ENCODE measurements around the gene CFAP206.
A peak's percentile ranks its signal among the peaks of the same experiment; 100 is the strongest.

The CFAP206 gene

DNA sequence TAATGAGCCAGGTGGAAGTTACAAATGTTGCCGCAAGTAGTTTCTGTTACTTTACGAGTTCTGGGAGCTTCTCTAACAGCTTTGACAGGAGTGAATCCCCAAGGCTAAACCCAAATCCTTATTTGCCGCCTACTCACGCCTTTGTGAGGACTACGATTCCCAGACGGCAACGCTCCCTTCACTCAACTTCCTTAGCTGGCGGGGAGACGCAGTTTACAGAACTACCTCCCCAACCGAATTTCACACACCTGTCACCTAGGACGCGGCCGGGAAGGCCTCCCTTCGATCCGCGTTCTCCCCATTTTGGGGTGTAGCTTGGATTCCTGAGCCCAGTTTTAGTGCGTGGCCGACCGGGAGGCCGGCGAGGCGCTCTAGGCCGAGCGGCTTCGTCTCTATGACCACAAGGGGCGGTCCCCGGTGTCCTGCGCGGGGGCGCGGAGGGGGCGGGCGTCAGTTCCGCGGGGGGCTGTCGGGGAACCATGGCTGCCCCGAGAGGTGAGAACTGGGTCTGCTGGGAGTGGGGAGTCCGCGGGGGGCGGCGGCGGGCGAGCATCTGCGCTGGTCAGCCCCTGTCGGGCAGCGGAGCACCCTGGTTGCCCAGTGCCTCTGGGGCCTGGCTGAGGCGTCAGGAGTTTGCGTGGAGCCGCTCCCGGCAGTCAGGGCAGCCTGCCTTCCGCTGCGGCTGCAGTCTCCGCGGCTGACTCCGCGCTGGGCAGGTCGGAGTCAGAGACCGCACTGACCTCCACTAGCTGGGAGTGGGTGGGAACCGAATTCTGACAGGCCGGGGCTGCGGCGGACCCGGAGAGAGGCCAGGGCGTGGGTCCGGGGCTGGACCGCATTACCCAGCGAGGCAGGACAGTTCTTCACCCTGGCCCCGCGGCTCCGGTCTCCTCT, 65.0 kb downstream of the CFAP206 start, which contains the start of gene SLC35A1 (continued):
- TF ChIP-seq, protein P1, sequence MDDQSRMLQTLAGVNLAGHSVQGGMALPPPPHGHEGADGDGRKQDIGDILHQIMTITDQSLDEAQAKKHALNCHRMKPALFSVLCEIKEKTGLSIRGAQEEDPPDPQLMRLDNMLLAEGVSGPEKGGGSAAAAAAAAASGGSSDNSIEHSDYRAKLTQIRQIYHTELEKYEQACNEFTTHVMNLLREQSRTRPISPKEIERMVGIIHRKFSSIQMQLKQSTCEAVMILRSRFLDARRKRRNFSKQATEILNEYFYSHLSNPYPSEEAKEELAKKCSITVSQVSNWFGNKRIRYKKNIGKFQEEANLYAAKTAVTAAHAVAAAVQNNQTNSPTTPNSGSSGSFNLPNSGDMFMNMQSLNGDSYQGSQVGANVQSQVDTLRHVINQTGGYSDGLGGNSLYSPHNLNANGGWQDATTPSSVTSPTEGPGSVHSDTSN (CRISPR knock-in tag; IDR thresholded peaks at IDR 0.05) = peak; percentile 94
- TF ChIP-seq, protein P2, sequence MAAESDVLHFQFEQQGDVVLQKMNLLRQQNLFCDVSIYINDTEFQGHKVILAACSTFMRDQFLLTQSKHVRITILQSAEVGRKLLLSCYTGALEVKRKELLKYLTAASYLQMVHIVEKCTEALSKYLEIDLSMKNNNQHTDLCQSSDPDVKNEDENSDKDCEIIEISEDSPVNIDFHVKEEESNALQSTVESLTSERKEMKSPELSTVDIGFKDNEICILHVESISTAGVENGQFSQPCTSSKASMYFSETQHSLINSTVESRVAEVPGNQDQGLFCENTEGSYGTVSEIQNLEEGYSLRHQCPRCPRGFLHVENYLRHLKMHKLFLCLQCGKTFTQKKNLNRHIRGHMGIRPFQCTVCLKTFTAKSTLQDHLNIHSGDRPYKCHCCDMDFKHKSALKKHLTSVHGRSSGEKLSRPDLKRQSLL (tag by site-specific recombination; IDR thresholded peaks at IDR 0.05) = peak; percentile 8; the same call in 1 of the 2 replicates
- TF ChIP-seq KLF17 (tag by site-specific recombination; IDR thresholded peaks at IDR 0.05) (peak; percentile 82), ZBTB49 (tag by site-specific recombination; IDR thresholded peaks at IDR 0.05; ENCODE audit: low read depth) (no peak), ZSCAN18 (tag by site-specific recombination; IDR thresholded peaks at IDR 0.05) (0 out of 2 replicates have a peak, but pooled peaks have one; percentile 55), ZNF280D (tag by site-specific recombination; IDR thresholded peaks at IDR 0.05) (0 out of 2 replicates have a peak, but pooled peaks have one; percentile 4), ZNF121 (tag by site-specific recombination; IDR thresholded peaks at IDR 0.05) (0 out of 2 replicates have a peak, but pooled peaks have one; percentile 50), ZNF302 (tag by site-specific recombination; IDR thresholded peaks at IDR 0.05; ENCODE audit: low read depth) (no peak), GLI4 (tag by site-specific recombination; IDR thresholded peaks at IDR 0.05) (peak; percentile 60; the same call in 1 of the 2 replicates)

DNA sequence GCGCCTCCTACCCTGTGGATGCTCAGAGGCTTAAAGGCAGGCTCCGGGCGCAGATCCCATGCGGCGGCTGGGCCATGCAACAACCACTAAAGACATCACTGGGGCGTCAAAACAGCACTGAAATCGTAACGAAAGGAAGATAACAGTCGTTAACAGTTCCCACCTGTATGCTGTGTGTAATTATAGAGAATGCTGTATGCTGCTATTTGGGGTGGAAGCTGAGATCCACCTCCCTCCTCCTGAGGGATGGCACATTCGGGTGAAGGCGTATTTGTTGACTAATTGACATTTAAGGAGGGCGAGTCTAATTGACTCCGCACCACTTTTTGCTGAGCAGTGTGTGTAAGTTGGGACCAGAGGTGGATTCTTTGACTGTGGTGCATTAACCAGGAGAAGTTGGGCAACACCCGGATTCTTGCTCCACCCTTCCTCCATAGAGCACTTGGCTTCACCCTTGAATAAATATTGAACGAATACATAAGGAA, 65.7 kb downstream of the CFAP206 start:
- POLR2A ChIA-PET = interaction anchor here (1.3 to 2.6 kb wide), 4 partner anchors 24 to 229 kb away, joined by 3 to 11 read pairs (median 4); partner anchors contain the start of genes AKIRIN2 and CFAP206
- no peaks in the 10 kb centered on the region for H3K9me3 ChIP-seq (ENCODE audit: control insufficient read depth, insufficient read depth, low read depth, low read length)
- peak overlapping the region; percentile 83 for H3K4me3 ChIP-seq (ENCODE audit: low read depth, low read length)
- CTCF ChIA-PET = no interaction called here
- H3K27ac ChIP-seq (ENCODE audit: extremely low read depth, low read depth, low read length) = peak overlapping the region; percentile 73; the same call in 1 of the 2 replicates
- peaks cover 0 to 13% of the 10 kb centered on the region in 2 experiments; a peak in 1 of 3 replicates for H3K36me3 ChIP-seq (ENCODE audit: control insufficient read depth in 2 of 2, insufficient read depth in 1 of 2, low read length in 2 of 2)
- no peaks in the 10 kb centered on the region for H3K4me1 ChIP-seq (ENCODE audit: control insufficient read depth, insufficient read depth, low read length)
- TF ChIP-seq ZFP69B (tag by site-specific recombination; IDR thresholded peaks at IDR 0.05) = peak; percentile 32; the same call in 1 of the 2 replicates
- peak; percentile 12; the same call in 1 of the 2 replicates for TF ChIP-seq SP2 (tag by site-specific recombination; IDR thresholded peaks at IDR 0.05)
- TF ChIP-seq ZNF843 (tag by site-specific recombination; IDR thresholded peaks at IDR 0.05) = 0 out of 2 replicates have a peak, but pooled peaks have one; percentile 8
- TF ChIP-seq GLIS2 (tag by site-specific recombination; IDR thresholded peaks at IDR 0.05) = no peak
- TF ChIP-seq ZFP37 (tag by site-specific recombination; IDR thresholded peaks at IDR 0.05) = 0 out of 2 replicates have a peak, but pooled peaks have one; percentile 23
- peak; percentile 66 for TF ChIP-seq ZBTB20 (tag by site-specific recombination; IDR thresholded peaks at IDR 0.05)
- TF ChIP-seq KLF1 (tag by site-specific recombination; IDR thresholded peaks at IDR 0.05) = peak; percentile 13; the same call in 1 of the 2 replicates
- no peak for TF ChIP-seq TCF7L2 (IDR thresholded peaks at IDR 0.05; ENCODE audit: borderline replicate concordance, low read depth, low read length)
- TF ChIP-seq ZNF138 (tag by site-specific recombination; IDR thresholded peaks at IDR 0.05; ENCODE audit: borderline replicate concordance) = 0 out of 2 replicates have a peak, but pooled peaks have one; percentile 11
- TF ChIP-seq ZNF600 (tag by site-specific recombination; IDR thresholded peaks at IDR 0.05) = peak; percentile 68; the same call in 1 of the 2 replicates

All from HEK293 (cell line).